ENCODE data around the gene ZNF593OS.

ZNF593OS gene

GRCh38 chr1:26181586-26182382, 10.2 kb upstream of the ZNF593OS start:
- Histone ChIP-seq H3K9me3 (replicated peaks; ENCODE audit: low read length) (no peaks in the 10 kb centered on the region), H3K4me3 (ENCODE audit: low read length) (no peak overlapping the region), H3K4me1 (ENCODE audit: control insufficient read depth, insufficient read depth, low read length) (no peaks in the 10 kb centered on the region), H3K36me3 (ENCODE audit: insufficient read depth, low read length) (no peaks in the 10 kb centered on the region), H3K9ac (ENCODE audit: low read depth, low read length) (no peak overlapping the region), H3K27me3 (ENCODE audit: control insufficient read depth, insufficient read depth, low read length) (no peaks in the 10 kb centered on the region), H3K4me2 (ENCODE audit: low read length) (no peak overlapping the region)

GRCh38 chr1:26180010-26180506, 8.4 kb upstream of the ZNF593OS start:
- no peaks in the 10 kb centered on the region for H3K36me3 ChIP-seq (ENCODE audit: insufficient read depth, low read length)
- H3K4me3 ChIP-seq (ENCODE audit: low read length), result no peak overlapping the region
- no peak overlapping the region for H3K9ac ChIP-seq (ENCODE audit: low read depth, low read length)
- no peaks in the 10 kb centered on the region for H3K4me1 ChIP-seq (ENCODE audit: control insufficient read depth, insufficient read depth, low read length)
- no peaks in the 10 kb centered on the region for H3K27me3 ChIP-seq (ENCODE audit: control insufficient read depth, insufficient read depth, low read length)
- no peaks in the 10 kb centered on the region for H3K9me3 ChIP-seq (replicated peaks; ENCODE audit: low read length)
- H3K4me2 ChIP-seq (ENCODE audit: low read length), result no peak overlapping the region

GRCh38 chr1:26177182-26177684, 5.6 kb upstream of the ZNF593OS start, which contains the start of gene CNKSR1:
Gene CNKSR1, plus strand, starts transcription at chr1:26177491. Its CDS starts 57 bp downstream, at chr1:26177548.
- H3K27me3 ChIP-seq (ENCODE audit: control insufficient read depth, insufficient read depth, low read length), result no peaks in the 10 kb centered on the region
- no peak within 1 kb of the TSS for H3K9ac ChIP-seq (ENCODE audit: low read depth, low read length)
- H3K36me3 ChIP-seq (ENCODE audit: insufficient read depth, low read length), result no peaks in the 10 kb centered on the region
- no peaks in the 10 kb centered on the region for H3K4me1 ChIP-seq (ENCODE audit: control insufficient read depth, insufficient read depth, low read length)
- no peak within 1 kb of the TSS for H3K4me2 ChIP-seq (ENCODE audit: low read length)
- no peaks in the 10 kb centered on the region for H3K9me3 ChIP-seq (replicated peaks; ENCODE audit: low read length)
- no peak within 1 kb of the TSS for H3K4me3 ChIP-seq (ENCODE audit: low read length)

- peaks cover 8% of the 10 kb centered on the region for H3K36me3 ChIP-seq (ENCODE audit: insufficient read depth, low read length)
- H3K27me3 ChIP-seq (ENCODE audit: control insufficient read depth, insufficient read depth, low read length), result no peaks in the 10 kb centered on the region
- no peaks in the 10 kb centered on the region for H3K9me3 ChIP-seq (replicated peaks; ENCODE audit: low read length)
- H3K9ac ChIP-seq (ENCODE audit: low read depth, low read length), result no peak overlapping the region
- peaks cover 6% of the 10 kb centered on the region for H3K4me1 ChIP-seq (ENCODE audit: control insufficient read depth, insufficient read depth, low read length)
- no peak overlapping the region for H3K4me2 ChIP-seq (ENCODE audit: low read length)
- no peak overlapping the region for H3K4me3 ChIP-seq (ENCODE audit: low read length)
Observed at GRCh38 chr1:26175346-26175745, 3.7 kb upstream of the ZNF593OS start.

GRCh38 chr1:26170472-26170821, 1.2 kb downstream of the ZNF593OS start:
- H3K4me3 ChIP-seq (ENCODE audit: low read length), result peak overlapping the region; percentile 93
- H3K4me2 ChIP-seq (ENCODE audit: low read length), result peak overlapping the region; percentile 94
- H3K4me1 ChIP-seq (ENCODE audit: control insufficient read depth, insufficient read depth, low read length), result peaks cover 6% of the 10 kb centered on the region
- H3K36me3 ChIP-seq (ENCODE audit: insufficient read depth, low read length), result peaks cover 8% of the 10 kb centered on the region
- H3K9ac ChIP-seq (ENCODE audit: low read depth, low read length), result peak overlapping the region; percentile 96
- peaks cover 2% of the 10 kb centered on the region for H3K27me3 ChIP-seq (ENCODE audit: control insufficient read depth, insufficient read depth, low read length)
- H3K9me3 ChIP-seq (replicated peaks; ENCODE audit: low read length), result no peaks in the 10 kb centered on the region

- Histone ChIP-seq H3K36me3 (ENCODE audit: insufficient read depth, low read length) (peaks cover 8% of the 10 kb centered on the region), H3K27me3 (ENCODE audit: control insufficient read depth, insufficient read depth, low read length) (peaks cover 6% of the 10 kb centered on the region), H3K9ac (ENCODE audit: low read depth, low read length) (peak within 1 kb of the TSS; percentile 96), H3K4me2 (ENCODE audit: low read length) (peak within 1 kb of the TSS; percentile 94), H3K9me3 (replicated peaks; ENCODE audit: low read length) (no peaks in the 10 kb centered on the region), H3K4me1 (ENCODE audit: control insufficient read depth, insufficient read depth, low read length) (peaks cover 6% of the 10 kb centered on the region), H3K4me3 (ENCODE audit: low read length) (peak within 1 kb of the TSS; percentile 93)
Observed at GRCh38 chr1:26169669-26170471, 1.8 kb downstream of the ZNF593OS start, which contains the start of gene ZNF593. Gene ZNF593, plus strand, starts transcription at chr1:26169908. Its CDS starts 76 bp downstream, at chr1:26169984.

GRCh38 chr1:26169198-26169554, 2.5 kb downstream of the ZNF593OS start:
- H3K4me1 ChIP-seq (ENCODE audit: control insufficient read depth, insufficient read depth, low read length), result peaks cover 10% of the 10 kb centered on the region
- H3K9ac ChIP-seq (ENCODE audit: low read depth, low read length), result no peak overlapping the region
- no peaks in the 10 kb centered on the region for H3K9me3 ChIP-seq (replicated peaks; ENCODE audit: low read length)
- H3K36me3 ChIP-seq (ENCODE audit: insufficient read depth, low read length), result peaks cover 8% of the 10 kb centered on the region
- peak overlapping the region; percentile 94 for H3K4me2 ChIP-seq (ENCODE audit: low read length)
- H3K4me3 ChIP-seq (ENCODE audit: low read length), result peak overlapping the region; percentile 93
- H3K27me3 ChIP-seq (ENCODE audit: control insufficient read depth, insufficient read depth, low read length), result peaks cover 9% of the 10 kb centered on the region

- Histone ChIP-seq H3K9me3 (replicated peaks; ENCODE audit: low read length) (no peaks in the 10 kb centered on the region), H3K9ac (ENCODE audit: low read depth, low read length) (peak within 1 kb of the TSS; percentile 96), H3K4me3 (ENCODE audit: low read length) (peak within 1 kb of the TSS; percentile 93), H3K4me2 (ENCODE audit: low read length) (peak within 1 kb of the TSS; percentile 94), H3K4me1 (ENCODE audit: control insufficient read depth, insufficient read depth, low read length) (peaks cover 13% of the 10 kb centered on the region), H3K36me3 (ENCODE audit: insufficient read depth, low read length) (peaks cover 8% of the 10 kb centered on the region), H3K27me3 (ENCODE audit: control insufficient read depth, insufficient read depth, low read length) (peaks cover 9% of the 10 kb centered on the region)
Observed at GRCh38 chr1:26168410-26169197, 3.0 kb downstream of the ZNF593OS start, which contains the start of gene C1orf232. Gene C1orf232, minus strand, starts transcription at chr1:26168963. Its CDS starts 464 bp downstream, at chr1:26168499.

- peaks cover 20% of the 10 kb centered on the region for H3K4me1 ChIP-seq (ENCODE audit: control insufficient read depth, insufficient read depth, low read length)
- H3K4me3 ChIP-seq (ENCODE audit: low read length), result no peak overlapping the region
- H3K9ac ChIP-seq (ENCODE audit: low read depth, low read length), result no peak overlapping the region
- peaks cover 8% of the 10 kb centered on the region for H3K36me3 ChIP-seq (ENCODE audit: insufficient read depth, low read length)
- no peaks in the 10 kb centered on the region for H3K9me3 ChIP-seq (replicated peaks; ENCODE audit: low read length)
- H3K4me2 ChIP-seq (ENCODE audit: low read length), result no peak overlapping the region
- peaks cover 13% of the 10 kb centered on the region for H3K27me3 ChIP-seq (ENCODE audit: control insufficient read depth, insufficient read depth, low read length)
Observed at GRCh38 chr1:26166719-26167281, 4.8 kb downstream of the ZNF593OS start.

- Histone ChIP-seq H3K4me3 (ENCODE audit: low read length) (no peak overlapping the region), H3K27me3 (ENCODE audit: control insufficient read depth, insufficient read depth, low read length) (peaks cover 22% of the 10 kb centered on the region)
Observed at GRCh38 chr1:26164861-26165842, 6.5 kb downstream of the ZNF593OS start.

More at GRCh38 chr1:26164861-26165842, 6.5 kb downstream of the ZNF593OS start:
- Histone ChIP-seq H3K36me3 (ENCODE audit: insufficient read depth, low read length) (no peaks in the 10 kb centered on the region), H3K9me3 (replicated peaks; ENCODE audit: low read length) (no peaks in the 10 kb centered on the region), H3K4me2 (ENCODE audit: low read length) (no peak overlapping the region), H3K4me1 (ENCODE audit: control insufficient read depth, insufficient read depth, low read length) (peaks cover 20% of the 10 kb centered on the region), H3K9ac (ENCODE audit: low read depth, low read length) (no peak overlapping the region)
